H9 (cell line): ENCODE data around the gene TRIM2. TPM values are rescaled to one million over a fixed set of nuclear protein-coding genes. Genes with fewer than 3 reads are reported as not detected.

ENCODE experiments used
- DNase-seq: peaks from one replicate; pipeline ENCODE4 v3.0.0-alpha.2; 2017
- H2AFZ ChIP-seq: one replicate; pipeline ENCODE4 v1.6.1; 2013; ENCODE audit warnings: mild to moderate bottlenecking, low read length, control low read depth, moderate library complexity
- H2AK5ac ChIP-seq: 2 replicates; pipeline ENCODE4 v1.6.1; 2013; ENCODE audit warnings: low read length, control low read depth, mixed read lengths; ENCODE audit not compliant: insufficient read length
- H2BK120ac ChIP-seq: one replicate; pipeline ENCODE4 v1.6.1; 2013; ENCODE audit warnings: low read depth, mild to moderate bottlenecking, low read length, control low read depth, inconsistent platforms; ENCODE audit not compliant: poor library complexity, severe bottlenecking
- H2BK12ac ChIP-seq: 2 replicates; pipeline ENCODE4 v1.6.1; 2013; ENCODE audit warnings: low read length, control low read depth, mixed read lengths, low read depth; ENCODE audit not compliant: insufficient read length
- H2BK15ac ChIP-seq: 2 replicates; pipeline ENCODE4 v1.6.1; 2013; ENCODE audit warnings: low read depth, low read length, control low read depth
- H2BK20ac ChIP-seq: one replicate; pipeline ENCODE4 v1.6.1; 2013; ENCODE audit warnings: low read depth, mild to moderate bottlenecking, low read length, control low read depth, inconsistent platforms; ENCODE audit not compliant: poor library complexity, severe bottlenecking
- H2BK5ac ChIP-seq: 2 replicates; pipeline ENCODE4 v1.6.1; 2013; ENCODE audit warnings: low read length, control low read depth, mixed read lengths; ENCODE audit not compliant: insufficient read length
- H3K14ac ChIP-seq: 2 replicates; pipeline ENCODE4 v1.6.1; 2013; ENCODE audit warnings: low read length, control low read depth; ENCODE audit not compliant: insufficient read depth
- H3K18ac ChIP-seq: 2 replicates; pipeline ENCODE4 v1.6.1; 2013; ENCODE audit warnings: low read depth, mild to moderate bottlenecking, mixed read lengths, low read length, control low read depth; ENCODE audit not compliant: insufficient read length
- H3K23ac ChIP-seq: 2 replicates; pipeline ENCODE4 v1.6.1; 2013; ENCODE audit warnings: low read length, control low read depth, mixed read lengths, low read depth; ENCODE audit not compliant: insufficient read length
- H3K23me2 ChIP-seq: 2 replicates; pipeline ENCODE4 v1.6.1; 2013; ENCODE audit warnings: low read depth, mild to moderate bottlenecking, mixed read lengths, low read length, control low read depth; ENCODE audit not compliant: insufficient read length, poor library complexity, severe bottlenecking
- H3K27ac ChIP-seq: 2 replicates; pipeline ENCODE4 v1.5.1; 2013; ENCODE audit warnings: low read length, control low read depth, mixed read lengths, low read depth; ENCODE audit not compliant: insufficient read length
- H3K27me3 ChIP-seq: 2 replicates; pipeline ENCODE4 v1.6.1; 2013; ENCODE audit warnings: low read length, control low read depth, inconsistent platforms; ENCODE audit not compliant: insufficient read depth
- H3K4ac ChIP-seq: 2 replicates; pipeline ENCODE4 v1.6.1; 2013; ENCODE audit warnings: low read depth, mild to moderate bottlenecking, control low read depth, inconsistent platforms, low read length, moderate library complexity
- H3K4me1 ChIP-seq: 2 replicates; pipeline ENCODE4 v1.6.1; 2013; ENCODE audit warnings: low read length, control low read depth, inconsistent platforms; ENCODE audit not compliant: insufficient read depth
- H3K4me2 ChIP-seq: 2 replicates; pipeline ENCODE4 v1.6.1; 2013; ENCODE audit warnings: low read length, control low read depth, mixed read lengths; ENCODE audit not compliant: insufficient read length, insufficient read depth
- H3K56ac ChIP-seq: 2 replicates; pipeline ENCODE4 v1.6.1; 2013; ENCODE audit warnings: low read depth, mild to moderate bottlenecking, mixed read lengths, low read length, control low read depth; ENCODE audit not compliant: insufficient read length
- H3K79me1 ChIP-seq: 2 replicates; pipeline ENCODE4 v1.6.1; 2013; ENCODE audit warnings: low read depth, mild to moderate bottlenecking, moderate library complexity, low read length, control low read depth, inconsistent platforms; ENCODE audit not compliant: insufficient read depth, poor library complexity, severe bottlenecking
- H3K79me2 ChIP-seq: 2 replicates; pipeline ENCODE4 v1.6.1; 2013; ENCODE audit warnings: low read length, control low read depth, inconsistent platforms; ENCODE audit not compliant: insufficient read depth
- H3K9ac ChIP-seq: 2 replicates; pipeline ENCODE4 v1.6.1; 2013; ENCODE audit warnings: low read length, control low read depth, mixed read lengths; ENCODE audit not compliant: insufficient read length; ENCODE audit errors: extremely low read depth
- H3K9me3 ChIP-seq: one replicate; pipeline ENCODE4 v1.6.1; 2013; ENCODE audit warnings: low read depth, low read length, inconsistent platforms; ENCODE audit not compliant: control insufficient read depth
- H3T11ph ChIP-seq: one replicate; pipeline ENCODE4 v1.6.1; 2013; ENCODE audit warnings: mild to moderate bottlenecking, low read length, control low read depth, inconsistent platforms
- H4K20me1 ChIP-seq: one replicate; pipeline ENCODE4 v1.6.1; 2013; ENCODE audit not compliant: control insufficient read depth, insufficient read length, insufficient read depth
- H4K5ac ChIP-seq: 2 replicates; pipeline ENCODE4 v1.6.1; 2013; ENCODE audit warnings: low read depth, mild to moderate bottlenecking, mixed read lengths, low read length, control low read depth; ENCODE audit not compliant: insufficient read length
- H4K8ac ChIP-seq: replicated peaks from 2 replicates; pipeline ENCODE4 v1.6.1; 2013; ENCODE audit warnings: low read length, control low read depth, mixed read lengths, low read depth; ENCODE audit not compliant: insufficient read length
- H4K91ac ChIP-seq: 2 replicates; pipeline ENCODE4 v1.6.1; 2013; ENCODE audit warnings: low read depth, mild to moderate bottlenecking, moderate library complexity, mixed read lengths, low read length, control low read depth; ENCODE audit not compliant: insufficient read length
- H3K27ac Mint-ChIP-seq, 3 experiments: 2 replicates in 2 of 3; 3 replicates in 1 of 3; pipeline ENCODE4 v1.8.0; 2020 to 2021; ENCODE audit warnings: mixed read lengths in 3 of 3, mild to moderate bottlenecking in 1 of 3, moderate library complexity in 1 of 3
- H3K27me3 Mint-ChIP-seq: 2 replicates; pipeline ENCODE4 v1.8.0; 2021; ENCODE audit warnings: low read depth, mild to moderate bottlenecking, moderate library complexity, mixed read lengths
- H3K36me3 Mint-ChIP-seq, 3 experiments: 2 replicates in 2 of 3; 3 replicates in 1 of 3; pipeline ENCODE4 v1.8.0; 2020 to 2021; ENCODE audit warnings: low read depth in 3 of 3, mixed read lengths in 3 of 3; ENCODE audit not compliant: insufficient read depth in 1 of 3
- H3K4me1 Mint-ChIP-seq, 2 experiments: 2 replicates each; pipeline ENCODE4 v1.8.0; 2020; ENCODE audit warnings: mixed read lengths in 2 of 2
- H3K4me3 Mint-ChIP-seq, 2 experiments: 2 replicates in 1 of 2; 3 replicates in 1 of 2; pipeline ENCODE4 v1.8.0; 2020 to 2021; ENCODE audit warnings: mild to moderate bottlenecking in 2 of 2, mixed read lengths in 2 of 2, moderate library complexity in 1 of 2
- H3K9me3 Mint-ChIP-seq, 2 experiments: 2 replicates in 1 of 2; 3 replicates in 1 of 2; pipeline ENCODE4 v1.8.0; 2020; ENCODE audit warnings: mild to moderate bottlenecking in 2 of 2, mixed read lengths in 2 of 2, moderate library complexity in 1 of 2
- WGBS: extraction: QIAGEN DNeasy Blood & Tissue Kit; methylation state at CpG from one replicate; pipeline ENCODE4 v1.1.7; 2013; ENCODE audit warnings: missing lambda C conversion rate, low lambda C conversion rate, mixed read lengths; ENCODE audit not compliant: insufficient read length; ENCODE audit errors: extremely low coverage; 5-methylcytosine and 5-hydroxymethylcytosine counted together
- total RNA-seq: library from RNA; stranded (reverse); gene quantifications from 2 replicates; pipeline ENCODE4 v1.2.1, GENCODE V29; 2021
- TF ChIP-seq, protein P1 (sequence below): fragments of 200-600 bp; sonication (generic); conservative IDR thresholded peaks from 3 replicates; pipeline ENCODE4 v1.8.0; 2021; ENCODE audit warnings: antibody characterized with exemption, mild to moderate bottlenecking

TRIM2 gene
- total RNA-seq, 1 experiment from 2014 or later = 28.9 TPM

GRCh38 chr4:153275380-153276276 is 71.4 kb downstream of the TRIM2 start:
- H3T11ph ChIP-seq = no peak overlapping the region
- no peak overlapping the region for H3K27ac ChIP-seq
- DNase-seq = no peak
- Mint-ChIP-seq H3K36me3 (peaks cover 6 to 47% (median 7%) of the 10 kb centered on the region in 3 experiments; a peak in 6 of 7 replicates), H3K4me1 (peaks cover 28 to 32% of the 10 kb centered on the region in 2 experiments), H3K27ac (peak overlapping the region; percentile 69 to 89 (median 85); a peak in 4 of 7 replicates), H3K4me3 (no peak overlapping the region), H3K27me3 (no peaks in the 10 kb centered on the region; the same call in 1 of the 2 replicates), H3K9me3 (no peaks in the 10 kb centered on the region)
- H3K79me2 ChIP-seq = peaks cover 4% of the 10 kb centered on the region; the same call in 1 of the 2 replicates
- TF ChIP-seq, protein P1, sequence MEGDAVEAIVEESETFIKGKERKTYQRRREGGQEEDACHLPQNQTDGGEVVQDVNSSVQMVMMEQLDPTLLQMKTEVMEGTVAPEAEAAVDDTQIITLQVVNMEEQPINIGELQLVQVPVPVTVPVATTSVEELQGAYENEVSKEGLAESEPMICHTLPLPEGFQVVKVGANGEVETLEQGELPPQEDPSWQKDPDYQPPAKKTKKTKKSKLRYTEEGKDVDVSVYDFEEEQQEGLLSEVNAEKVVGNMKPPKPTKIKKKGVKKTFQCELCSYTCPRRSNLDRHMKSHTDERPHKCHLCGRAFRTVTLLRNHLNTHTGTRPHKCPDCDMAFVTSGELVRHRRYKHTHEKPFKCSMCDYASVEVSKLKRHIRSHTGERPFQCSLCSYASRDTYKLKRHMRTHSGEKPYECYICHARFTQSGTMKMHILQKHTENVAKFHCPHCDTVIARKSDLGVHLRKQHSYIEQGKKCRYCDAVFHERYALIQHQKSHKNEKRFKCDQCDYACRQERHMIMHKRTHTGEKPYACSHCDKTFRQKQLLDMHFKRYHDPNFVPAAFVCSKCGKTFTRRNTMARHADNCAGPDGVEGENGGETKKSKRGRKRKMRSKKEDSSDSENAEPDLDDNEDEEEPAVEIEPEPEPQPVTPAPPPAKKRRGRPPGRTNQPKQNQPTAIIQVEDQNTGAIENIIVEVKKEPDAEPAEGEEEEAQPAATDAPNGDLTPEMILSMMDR = no peak
- H2AK5ac ChIP-seq = no peak overlapping the region
- H4K8ac ChIP-seq = no peak overlapping the region
- no peaks in the 10 kb centered on the region for H4K20me1 ChIP-seq
- H4K5ac ChIP-seq = no peak overlapping the region
- no peak overlapping the region for H2AFZ ChIP-seq
- no peak overlapping the region for H3K4ac ChIP-seq
- no peak overlapping the region for H2BK15ac ChIP-seq
- no peak overlapping the region for H3K18ac ChIP-seq
- H3K14ac ChIP-seq = no peak overlapping the region
- no peak overlapping the region for H3K56ac ChIP-seq
- WGBS = no CpG with 5 or more reads among the region's 13 CpGs
- no peaks in the 10 kb centered on the region for H3K27me3 ChIP-seq
- H3K4me1 ChIP-seq = peaks cover 20% of the 10 kb centered on the region
- no peak overlapping the region for H3K23ac ChIP-seq
- no peak overlapping the region for H3K9ac ChIP-seq
- no peak overlapping the region for H2BK120ac ChIP-seq
- no peak overlapping the region for H2BK20ac ChIP-seq
- no peak overlapping the region for H2BK12ac ChIP-seq
- H3K79me1 ChIP-seq = peaks cover 6% of the 10 kb centered on the region
- H3K4me2 ChIP-seq = no peak overlapping the region
- no peak overlapping the region for H2BK5ac ChIP-seq
- H3K9me3 ChIP-seq = no peaks in the 10 kb centered on the region
- H4K91ac ChIP-seq = no peak overlapping the region
- no peaks in the 10 kb centered on the region for H3K23me2 ChIP-seq
